Activated CD8-positive, alpha-beta T cell treated with anti-CD3 and anti-CD28 coated beads for 36 hours (primary cell): ENCODE measurements around the gene SOX5. TPM values are rescaled to one million over a fixed set of nuclear protein-coding genes. Genes with fewer than 3 reads are reported as not detected.

Source experiments
- ATAC-seq: fragments of 200-7000 bp; cut with Tn5 transposase; one replicate; pipeline ENCODE4 v1.10.0; 2021; ENCODE audit warnings: mild to moderate bottlenecking, moderate library complexity
- CTCF ChIA-PET: fragments of 350-600 bp; sonication (Branson Sonifier 250); formaldehyde crosslinking; loops from one replicate; lab custom pipeline; 2021; ENCODE audit warnings: antibody characterized with exemption; lab: Charles Lee
- POLR2A ChIA-PET: fragments of 350-600 bp; sonication (Branson Sonifier 250); formaldehyde crosslinking; loops from one replicate; lab custom pipeline; 2021; ENCODE audit warnings: antibody characterized with exemption; lab: Charles Lee
- DNase-seq: peaks from one replicate; pipeline ENCODE4 v3.0.0-alpha.2; 2020
- H3K27ac Mint-ChIP-seq: one replicate; pipeline ENCODE4 v1.8.0; 2021; ENCODE audit warnings: mild to moderate bottlenecking, mixed read lengths
- H3K27me3 Mint-ChIP-seq: one replicate; pipeline ENCODE4 v1.8.0; 2021; ENCODE audit warnings: mixed read lengths
- H3K36me3 Mint-ChIP-seq: one replicate; pipeline ENCODE4 v1.8.0; 2021; ENCODE audit warnings: low read depth, mixed read lengths
- H3K4me1 Mint-ChIP-seq: one replicate; pipeline ENCODE4 v1.8.0; 2021; ENCODE audit warnings: low read depth, mixed read lengths
- H3K4me3 Mint-ChIP-seq: one replicate; pipeline ENCODE4 v1.8.0; 2021; ENCODE audit warnings: mild to moderate bottlenecking, moderate library complexity, mixed read lengths
- H3K9me3 Mint-ChIP-seq: one replicate; pipeline ENCODE4 v1.8.0; 2021; ENCODE audit warnings: mixed read lengths
- CTCF ChIP-seq: fragments of 200-600 bp; IDR thresholded peaks from one replicate; pipeline ENCODE4 v1.8.0; 2022; ENCODE audit warnings: antibody characterized with exemption, mild to moderate bottlenecking
- intact Hi-C: fragments of 100-400 bp; cut with micrococcal nuclease; formaldehyde crosslinking; loops from one replicate; pipeline ENCODE4 v1.10.0; 2022
- total RNA-seq, 2 experiments: library from RNA; stranded (reverse); gene quantifications; one replicate each; pipeline ENCODE4 v1.2.3, GENCODE V29; 2021

The SOX5 gene
- total RNA-seq, 2 experiments from 2014 or later = not detected

GRCh38 chr12:23657598-23657997 is 291.9 kb downstream of the SOX5 start:
- peaks cover 1% of the 10 kb centered on the region for H3K9me3 Mint-ChIP-seq
- H3K4me3 Mint-ChIP-seq = no peak overlapping the region
- DNase-seq = no peak
- no peak for TF ChIP-seq CTCF
- ATAC-seq = no peak
- no peak overlapping the region for H3K27ac Mint-ChIP-seq
- CTCF ChIA-PET = no interaction called here
- H3K27me3 Mint-ChIP-seq = no peaks in the 10 kb centered on the region
- no peaks in the 10 kb centered on the region for H3K4me1 Mint-ChIP-seq
- H3K36me3 Mint-ChIP-seq = no peaks in the 10 kb centered on the region
- intact Hi-C loops = no loop called here
- POLR2A ChIA-PET = no interaction called here

- peaks cover 1% of the 10 kb centered on the region for H3K9me3 Mint-ChIP-seq
- ChIA-PET POLR2A (no interaction called here), CTCF (no interaction called here)
- TF ChIP-seq CTCF = no peak
- H3K27ac Mint-ChIP-seq = no peak overlapping the region
- no peaks in the 10 kb centered on the region for H3K36me3 Mint-ChIP-seq
- no peak for ATAC-seq
- H3K4me3 Mint-ChIP-seq = no peak overlapping the region
- no peaks in the 10 kb centered on the region for H3K4me1 Mint-ChIP-seq
- intact Hi-C loops = no loop called here
- no peaks in the 10 kb centered on the region for H3K27me3 Mint-ChIP-seq
- DNase-seq = no peak
These were observed 293.6 kb downstream of the SOX5 start for GRCh38 chr12:23655884-23656283.

- no peak for TF ChIP-seq CTCF
- intact Hi-C loops = no loop called here
- POLR2A ChIA-PET = no interaction called here
- Mint-ChIP-seq H3K4me3 (no peak overlapping the region), H3K27me3 (no peaks in the 10 kb centered on the region), H3K9me3 (peaks cover 1% of the 10 kb centered on the region), H3K27ac (no peak overlapping the region), H3K36me3 (no peaks in the 10 kb centered on the region), H3K4me1 (no peaks in the 10 kb centered on the region)
- ATAC-seq (no peak), DNase-seq (no peak)
- CTCF ChIA-PET = no interaction called here
These were observed 294.4 kb downstream of the SOX5 start for GRCh38 chr12:23655112-23655511.

- intact Hi-C loops = no loop called here
- DNase-seq (no peak), ATAC-seq (no peak)
- no peak overlapping the region for H3K27ac Mint-ChIP-seq
- ChIA-PET CTCF (interaction anchor here (1.2 to 1.3 kb wide), 2 partner anchors 11 kb away, joined by 3 to 4 read pairs; no protein-coding TSS in a partner anchor), POLR2A (no interaction called here)
- TF ChIP-seq CTCF = no peak
- peaks cover 4% of the 10 kb centered on the region for H3K9me3 Mint-ChIP-seq
- H3K36me3 Mint-ChIP-seq = no peaks in the 10 kb centered on the region
- H3K4me1 Mint-ChIP-seq = no peaks in the 10 kb centered on the region
- no peak overlapping the region for H3K4me3 Mint-ChIP-seq
- H3K27me3 Mint-ChIP-seq = no peaks in the 10 kb centered on the region
These were observed 300.9 kb downstream of the SOX5 start for GRCh38 chr12:23648546-23648945.

GRCh38 chr12:23640754-23641153 is 308.7 kb downstream of the SOX5 start:
- CTCF ChIA-PET = no interaction called here

More at GRCh38 chr12:23640754-23641153, 308.7 kb downstream of the SOX5 start:
- no peak for ATAC-seq
- TF ChIP-seq CTCF = no peak
- Mint-ChIP-seq H3K36me3 (no peaks in the 10 kb centered on the region), H3K9me3 (no peaks in the 10 kb centered on the region), H3K4me1 (no peaks in the 10 kb centered on the region), H3K4me3 (no peak overlapping the region), H3K27me3 (no peaks in the 10 kb centered on the region), H3K27ac (no peak overlapping the region)
- POLR2A ChIA-PET = no interaction called here
- DNase-seq = no peak
- intact Hi-C loops = no loop called here
